B cell (primary cell): ENCODE measurements around the gene UTS2B.

Experiments
- EZH2 ChIP-seq: IDR thresholded peaks from 2 replicates; pipeline ENCODE4 v1.6.1; 2012; ENCODE audit warnings: borderline replicate concordance, low read depth, mild to moderate bottlenecking, moderate library complexity, low read length; ENCODE audit not compliant: insufficient read depth, poor library complexity, severe bottlenecking
- TF ChIP-seq, protein P1 (sequence below): fragments of 200-600 bp; IDR thresholded peaks from one replicate; pipeline ENCODE4 v1.8.0; 2022; ENCODE audit warnings: antibody characterized with exemption, mild to moderate bottlenecking

DNA sequence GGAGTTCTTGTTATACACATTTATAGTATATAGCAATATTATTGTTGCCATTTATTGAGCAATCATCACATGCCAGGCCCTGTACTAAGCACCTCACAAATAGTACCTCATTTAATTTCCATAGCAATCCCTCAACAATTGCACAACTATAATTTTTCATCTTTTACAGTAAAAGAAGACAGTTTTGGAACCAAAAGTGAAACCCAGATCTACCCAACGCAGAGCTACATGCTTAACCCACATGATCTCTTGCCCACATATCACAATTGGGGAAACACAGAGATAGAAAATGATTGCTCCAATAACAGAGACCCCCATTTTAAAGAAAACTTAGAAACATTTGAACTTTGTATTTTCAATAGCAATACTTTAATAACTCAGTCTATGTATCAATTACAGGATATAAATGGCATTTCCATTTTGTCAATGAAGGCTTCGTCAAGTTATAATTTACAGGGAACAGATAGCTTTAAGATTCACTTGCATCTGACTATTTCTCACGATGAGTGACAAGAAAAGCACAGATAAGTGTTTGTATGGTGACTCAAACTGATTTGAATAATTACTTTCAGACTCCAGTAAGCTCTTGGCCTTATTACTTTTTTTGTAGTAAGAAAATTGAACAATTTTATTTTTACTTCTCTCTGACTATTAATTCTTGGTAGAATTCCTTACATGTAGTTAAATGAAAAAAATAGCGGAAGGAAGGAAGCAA lies 39.9 kb downstream of the UTS2B start:
- TF ChIP-seq, protein P1, sequence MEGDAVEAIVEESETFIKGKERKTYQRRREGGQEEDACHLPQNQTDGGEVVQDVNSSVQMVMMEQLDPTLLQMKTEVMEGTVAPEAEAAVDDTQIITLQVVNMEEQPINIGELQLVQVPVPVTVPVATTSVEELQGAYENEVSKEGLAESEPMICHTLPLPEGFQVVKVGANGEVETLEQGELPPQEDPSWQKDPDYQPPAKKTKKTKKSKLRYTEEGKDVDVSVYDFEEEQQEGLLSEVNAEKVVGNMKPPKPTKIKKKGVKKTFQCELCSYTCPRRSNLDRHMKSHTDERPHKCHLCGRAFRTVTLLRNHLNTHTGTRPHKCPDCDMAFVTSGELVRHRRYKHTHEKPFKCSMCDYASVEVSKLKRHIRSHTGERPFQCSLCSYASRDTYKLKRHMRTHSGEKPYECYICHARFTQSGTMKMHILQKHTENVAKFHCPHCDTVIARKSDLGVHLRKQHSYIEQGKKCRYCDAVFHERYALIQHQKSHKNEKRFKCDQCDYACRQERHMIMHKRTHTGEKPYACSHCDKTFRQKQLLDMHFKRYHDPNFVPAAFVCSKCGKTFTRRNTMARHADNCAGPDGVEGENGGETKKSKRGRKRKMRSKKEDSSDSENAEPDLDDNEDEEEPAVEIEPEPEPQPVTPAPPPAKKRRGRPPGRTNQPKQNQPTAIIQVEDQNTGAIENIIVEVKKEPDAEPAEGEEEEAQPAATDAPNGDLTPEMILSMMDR, result no peak
- no peak for TF ChIP-seq EZH2
